ENCODE measurements around the gene MEF2A.
"Not testable (repeated sequence)": the region's sequence is repeated elsewhere in the genome, so short reads cannot be mapped to it uniquely, and the experiment has no call there.

- not testable (repeated sequence) for TF ChIP-seq CTCF, POLR2A (IDR thresholded peaks at IDR 0.05)
These were observed 184.5 kb downstream of the MEF2A start for GRCh38 chr15:99750326-99750725.

Measured in thyroid gland (tissue), 4 donors.